ENCODE measurements around the gene C2CD4C. TPM values are rescaled to one million over a fixed set of nuclear protein-coding genes. Genes with fewer than 3 reads are reported as not detected.

C2CD4C gene
- total RNA-seq, 1 experiment from 2014 or later = 13.6 TPM

- no TSS peak for BruUV-seq (replicated peaks)
- intact Hi-C loops (cut with micrococcal nuclease; ENCODE audit: unreplicated experiment) (no loop called here), in situ Hi-C loops (cut with HindIII; ENCODE audit: low pct_unique_long_range_greater_than_20kb, low sequenced_read_pairs) (no loop called here)
- DNase-seq (ENCODE audit: low read depth, low spot score) = no peak
- ChIA-PET CTCF (no interaction called here), POLR2A (no interaction called here)
- no peak for ATAC-seq
- no peak overlapping the region for H3K27ac ChIP-seq (ENCODE audit: low read length)
- no peaks in the 10 kb centered on the region for H3K27me3 ChIP-seq (ENCODE audit: control insufficient read depth, insufficient read depth, low read length)
- no peaks in the 10 kb centered on the region for H3K9me3 ChIP-seq (ENCODE audit: control insufficient read depth, insufficient read depth, low read depth, low read length)
- H3K4me3 ChIP-seq (ENCODE audit: low read depth in 2 of 2, low read length in 2 of 2) = no peak overlapping the region
- no peaks in the 10 kb centered on the region for H3K36me3 ChIP-seq (ENCODE audit: control insufficient read depth, insufficient read depth, low read length)
- no peaks in the 10 kb centered on the region for H3K4me1 ChIP-seq (ENCODE audit: control insufficient read depth, insufficient read depth, low read length)
- TF ChIP-seq CTCF (IDR thresholded peaks at IDR 0.05) (no peak), SIN3A (IDR thresholded peaks at IDR 0.05; ENCODE audit: borderline replicate concordance, insufficient read depth, low read depth, low read length) (no peak), POLR2AphosphoS5 (IDR thresholded peaks at IDR 0.05; ENCODE audit: low read depth, low read length) (no peak)
Observed at GRCh38 chr19:372306-372890, 36.5 kb downstream of the C2CD4C start.

GRCh38 chr19:371501-372168 is 37.3 kb downstream of the C2CD4C start:
- Histone ChIP-seq H3K27me3 (ENCODE audit: control insufficient read depth, insufficient read depth, low read length) (no peaks in the 10 kb centered on the region), H3K4me1 (ENCODE audit: control insufficient read depth, insufficient read depth, low read length) (no peaks in the 10 kb centered on the region), H3K36me3 (ENCODE audit: control insufficient read depth, insufficient read depth, low read length) (no peaks in the 10 kb centered on the region), H3K4me3 (ENCODE audit: low read depth in 2 of 2, low read length in 2 of 2) (no peak overlapping the region), H3K9me3 (ENCODE audit: control insufficient read depth, insufficient read depth, low read depth, low read length) (no peaks in the 10 kb centered on the region), H3K27ac (ENCODE audit: low read length) (no peak overlapping the region)
- intact Hi-C loops (cut with micrococcal nuclease; ENCODE audit: unreplicated experiment) = no loop called here
- POLR2A ChIA-PET = no interaction called here
- no peak for ATAC-seq
- in situ Hi-C loops (cut with HindIII; ENCODE audit: low pct_unique_long_range_greater_than_20kb, low sequenced_read_pairs) = no loop called here
- no peak for TF ChIP-seq POLR2AphosphoS5 (IDR thresholded peaks at IDR 0.05; ENCODE audit: low read depth, low read length)
- TF ChIP-seq REST (IDR thresholded peaks at IDR 0.05; ENCODE audit: insufficient read depth in 1 of 2, low read depth in 2 of 2, low read length in 1 of 2) = no peak
- no peak for TF ChIP-seq CTCF (IDR thresholded peaks at IDR 0.05)
- no peak for TF ChIP-seq TCF7L2 (IDR thresholded peaks at IDR 0.05; ENCODE audit: low read depth, low read length)
- no peak for TF ChIP-seq SIN3A (IDR thresholded peaks at IDR 0.05; ENCODE audit: borderline replicate concordance, insufficient read depth, low read depth, low read length)
- CTCF ChIA-PET = no interaction called here
- no peak for DNase-seq (ENCODE audit: low read depth, low spot score)
- no TSS peak for BruUV-seq (replicated peaks)
